ENCODE data around the gene CCSER1.

- no peak for TF ChIP-seq SMC3 (conservative IDR thresholded peaks at IDR 0.05; ENCODE audit: poor library complexity)
- no peak for TF ChIP-seq CTCF (IDR thresholded peaks at IDR 0.05; ENCODE audit: poor library complexity, severe bottlenecking)
- no peak for TF ChIP-seq POLR2AphosphoS5 (IDR thresholded peaks at IDR 0.05)
- no peak for TF ChIP-seq REST (IDR thresholded peaks at IDR 0.05; ENCODE audit: borderline replicate concordance)
Observed at GRCh38 chr4:90840828-90841227, 713.6 kb downstream of the CCSER1 start.

Data from neural cell (in vitro differentiated cells).